Type B pancreatic cell (in vitro differentiated cells): ENCODE results near the gene BLMH. TPM values are rescaled to one million over a fixed set of nuclear protein-coding genes. Genes with fewer than 3 reads are reported as not detected.
"Not testable (repeated sequence)": the region's sequence is repeated elsewhere in the genome, so short reads cannot be mapped to it uniquely, and the experiment has no call there.

ENCODE experiments used
- DNase-seq: peaks from one replicate; pipeline ENCODE4 v3.0.0; 2021; ENCODE audit warnings: mixed read lengths; ENCODE audit not compliant: unreplicated experiment; ENCODE audit errors: extremely low spot score
- H3K27ac Mint-ChIP-seq: 2 replicates; pipeline ENCODE4 v1.8.0; 2021; ENCODE audit warnings: mild to moderate bottlenecking, mixed read lengths
- H3K27me3 Mint-ChIP-seq: 2 replicates; pipeline ENCODE4 v1.8.0; 2021; ENCODE audit warnings: mixed read lengths
- H3K36me3 Mint-ChIP-seq: 2 replicates; pipeline ENCODE4 v1.8.0; 2021; ENCODE audit warnings: mixed read lengths
- H3K4me1 Mint-ChIP-seq: one replicate; pipeline ENCODE4 v1.8.0; 2021; ENCODE audit warnings: mixed read lengths; ENCODE audit not compliant: unreplicated experiment
- H3K4me3 Mint-ChIP-seq: 2 replicates; pipeline ENCODE4 v1.8.0; 2021; ENCODE audit warnings: mild to moderate bottlenecking, mixed read lengths
- H3K9me3 Mint-ChIP-seq: 2 replicates; pipeline ENCODE4 v1.8.0; 2021; ENCODE audit warnings: mixed read lengths
- CTCF ChIP-seq: fragments of 200-600 bp; sonication (generic); conservative IDR thresholded peaks from 2 replicates; pipeline ENCODE4 v1.5.0; 2021; ENCODE audit warnings: antibody characterized with exemption, mild to moderate bottlenecking
- total RNA-seq: library from RNA; stranded (reverse); gene quantifications from 2 replicates; pipeline ENCODE4 v1.2.1, GENCODE V29; 2021; ENCODE audit warnings: low replicate concordance

BLMH gene
- total RNA-seq, 1 donor from 2014 or later = 58.2 TPM

GRCh38 chr17:30209930-30210329 lies 81.8 kb downstream of the BLMH start:
- no peaks in the 10 kb centered on the region for H3K4me1 Mint-ChIP-seq
- no peak overlapping the region for H3K4me3 Mint-ChIP-seq
- no peaks in the 10 kb centered on the region for H3K27me3 Mint-ChIP-seq
- no peak overlapping the region for H3K27ac Mint-ChIP-seq
- no peaks in the 10 kb centered on the region for H3K36me3 Mint-ChIP-seq
- DNase-seq = no peak
- H3K9me3 Mint-ChIP-seq = no peaks in the 10 kb centered on the region
- TF ChIP-seq CTCF = no peak

- TF ChIP-seq CTCF = no peak
- DNase-seq = no peak
- H3K4me1 Mint-ChIP-seq = peaks cover 4% of the 10 kb centered on the region
- H3K36me3 Mint-ChIP-seq = no peaks in the 10 kb centered on the region
- no peak overlapping the region for H3K27ac Mint-ChIP-seq
- no peaks in the 10 kb centered on the region for H3K27me3 Mint-ChIP-seq
- no peaks in the 10 kb centered on the region for H3K9me3 Mint-ChIP-seq
- H3K4me3 Mint-ChIP-seq = no peak overlapping the region
These were observed 83.5 kb downstream of the BLMH start for GRCh38 chr17:30208214-30208613.

- no peaks in the 10 kb centered on the region for H3K36me3 Mint-ChIP-seq
- no peak overlapping the region for H3K4me3 Mint-ChIP-seq
- H3K27me3 Mint-ChIP-seq = no peaks in the 10 kb centered on the region
- peaks cover 4% of the 10 kb centered on the region for H3K4me1 Mint-ChIP-seq
- H3K9me3 Mint-ChIP-seq = no peaks in the 10 kb centered on the region
- no peak overlapping the region for H3K27ac Mint-ChIP-seq
- no peak for TF ChIP-seq CTCF
- peak; percentile 42 for DNase-seq
These were observed 84.1 kb downstream of the BLMH start for GRCh38 chr17:30207655-30208054.

- Mint-ChIP-seq H3K9me3 (no peaks in the 10 kb centered on the region), H3K27me3 (no peaks in the 10 kb centered on the region), H3K36me3 (no peaks in the 10 kb centered on the region), H3K27ac (no peak overlapping the region), H3K4me3 (no peak overlapping the region), H3K4me1 (peaks cover 4% of the 10 kb centered on the region)
- TF ChIP-seq CTCF = no peak
- DNase-seq = no peak
These were observed 88.2 kb downstream of the BLMH start for GRCh38 chr17:30203471-30203981.

- not testable (repeated sequence) for H3K4me1 Mint-ChIP-seq, H3K36me3 Mint-ChIP-seq, H3K4me3 Mint-ChIP-seq, H3K9me3 Mint-ChIP-seq, H3K27ac Mint-ChIP-seq, DNase-seq, H3K27me3 Mint-ChIP-seq
These were observed 91.1 kb downstream of the BLMH start for GRCh38 chr17:30200656-30201055.

- Mint-ChIP-seq H3K4me3 (no peak overlapping the region), H3K4me1 (peaks cover 4% of the 10 kb centered on the region), H3K9me3 (no peaks in the 10 kb centered on the region), H3K27me3 (no peaks in the 10 kb centered on the region), H3K36me3 (no peaks in the 10 kb centered on the region), H3K27ac (no peak overlapping the region)
- no peak for TF ChIP-seq CTCF
- DNase-seq = no peak
These were observed 91.6 kb downstream of the BLMH start for GRCh38 chr17:30200106-30200505.
